ENCODE results near the gene RNF207.
"Not testable (repeated sequence)": the region's sequence is repeated elsewhere in the genome, so short reads cannot be mapped to it uniquely, and the experiment has no call there.

Gene RNF207

DNA sequence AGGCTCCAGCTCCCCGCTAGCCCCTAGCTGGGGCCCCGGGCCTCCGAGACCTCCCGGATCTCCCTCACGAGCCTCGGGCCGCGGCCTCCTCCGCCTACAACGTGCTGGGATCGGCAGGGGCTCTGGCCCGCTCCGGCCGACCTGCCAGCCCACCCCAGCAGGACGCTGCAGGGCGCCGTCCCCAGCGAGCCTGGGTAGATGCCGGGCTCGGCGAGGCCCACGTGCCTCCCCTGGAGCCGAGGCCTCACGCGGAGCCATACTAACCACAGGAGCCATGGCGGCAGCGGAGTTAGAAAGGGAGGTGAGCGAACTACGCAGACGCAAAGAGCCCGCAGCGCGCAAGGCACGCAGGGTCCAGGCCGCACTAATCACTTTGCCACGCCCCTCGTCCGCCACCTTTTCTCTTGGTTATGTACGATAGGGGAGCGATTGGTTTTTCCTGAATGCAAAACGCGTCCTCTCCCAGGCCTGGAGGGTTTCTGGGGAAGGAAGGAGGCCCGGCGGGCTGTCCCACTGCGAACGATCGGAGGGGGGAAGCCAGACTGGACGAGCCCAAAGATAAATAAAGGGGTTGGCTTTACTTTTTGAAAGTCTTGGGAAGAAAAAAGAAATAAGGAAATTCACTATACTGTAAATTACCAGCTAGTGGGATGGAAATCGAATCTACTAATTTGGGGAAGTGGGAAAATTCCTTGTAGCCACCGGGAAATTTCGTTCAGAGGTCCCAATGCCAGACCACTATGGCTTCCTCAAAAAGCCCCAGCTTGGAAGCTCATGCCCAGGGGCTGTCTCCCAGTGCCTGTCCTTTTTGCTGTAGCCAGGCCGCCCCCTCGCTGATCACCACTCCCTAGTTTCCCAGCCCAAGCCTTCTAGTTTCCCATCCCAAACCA is 6.4 kb upstream of the RNF207 start, which contains the start of gene RPL22:
RPL22 (minus strand) TSS at position 298 of the 890 bp plus-strand sequence; CDS start at position 276, 22 bp downstream.
- DNase-seq (ENCODE audit: extremely low read depth in 1 of 2, low read depth in 1 of 2), result peak; percentile 92 to 94

DNA sequence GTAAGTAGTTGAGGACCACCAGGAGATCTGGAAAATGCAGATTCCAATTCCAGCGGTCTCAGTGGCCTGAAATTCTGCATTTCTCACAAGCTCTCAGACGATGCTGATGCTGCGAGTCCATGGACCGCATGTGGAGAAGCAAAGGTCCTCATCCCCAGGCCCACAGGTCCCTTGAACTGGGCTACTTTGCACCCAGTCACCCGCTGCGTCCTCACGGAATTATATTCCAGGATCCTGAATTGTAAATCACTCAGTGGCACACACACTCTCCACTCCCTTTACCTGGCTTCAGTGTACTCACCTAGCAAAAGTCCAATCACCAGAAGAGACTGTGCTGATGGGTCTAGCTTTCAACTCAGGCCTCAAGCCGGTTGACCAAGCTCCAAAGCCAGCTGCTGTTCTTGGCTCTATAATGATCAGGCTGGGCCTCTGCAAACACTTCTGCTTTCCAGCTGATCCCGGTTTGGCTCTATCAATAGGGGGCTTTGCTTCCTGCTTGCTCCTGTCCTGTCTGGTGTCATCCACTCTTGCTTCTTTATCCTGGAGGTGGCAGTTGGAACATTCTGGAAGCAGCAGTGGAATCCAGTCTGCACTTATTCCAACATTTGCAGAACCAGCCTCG is 5.6 kb upstream of the RNF207 start:
- no peak for DNase-seq (ENCODE audit: extremely low read depth in 1 of 2, low read depth in 1 of 2)

DNA sequence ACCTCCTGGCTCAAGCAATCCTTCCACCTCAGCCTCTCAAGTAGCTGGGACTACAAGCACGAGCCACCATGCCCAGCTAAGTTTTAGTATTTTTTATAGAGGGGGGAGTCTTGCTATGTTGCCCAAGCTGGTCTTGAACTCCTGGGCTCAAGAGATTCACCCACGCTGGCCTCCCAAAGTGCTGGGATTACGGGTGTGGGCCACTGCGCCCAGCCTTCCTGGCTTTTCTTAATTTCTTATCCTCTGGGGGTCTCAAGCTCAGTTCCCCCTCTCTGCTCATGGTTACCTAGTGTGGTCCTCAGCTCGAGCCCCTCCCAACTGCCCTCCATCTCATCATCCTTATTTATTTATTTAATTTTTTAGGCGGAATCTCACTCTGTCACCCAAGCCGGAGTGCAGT is 3.7 kb upstream of the RNF207 start:
- no peak for DNase-seq (ENCODE audit: extremely low read depth in 1 of 2, low read depth in 1 of 2)

DNA sequence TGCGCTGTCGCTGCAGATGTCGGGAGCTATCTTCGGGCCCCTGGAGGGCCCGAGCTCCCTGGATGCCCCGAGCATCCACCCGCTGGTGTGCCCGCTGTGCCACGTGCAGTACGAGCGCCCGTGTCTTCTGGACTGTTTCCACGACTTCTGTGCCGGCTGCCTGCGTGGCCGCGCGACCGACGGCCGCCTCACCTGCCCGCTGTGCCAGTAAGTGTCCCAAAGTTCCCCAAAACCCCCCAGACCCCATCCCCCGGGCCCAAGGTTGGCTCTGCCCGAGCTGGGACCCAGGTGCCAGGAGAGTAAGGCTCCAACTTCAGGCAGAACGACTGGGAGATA is 569 bp downstream of the RNF207 start:
- DNase-seq (ENCODE audit: extremely low read depth in 1 of 2, low read depth in 1 of 2), result no peak

DNA sequence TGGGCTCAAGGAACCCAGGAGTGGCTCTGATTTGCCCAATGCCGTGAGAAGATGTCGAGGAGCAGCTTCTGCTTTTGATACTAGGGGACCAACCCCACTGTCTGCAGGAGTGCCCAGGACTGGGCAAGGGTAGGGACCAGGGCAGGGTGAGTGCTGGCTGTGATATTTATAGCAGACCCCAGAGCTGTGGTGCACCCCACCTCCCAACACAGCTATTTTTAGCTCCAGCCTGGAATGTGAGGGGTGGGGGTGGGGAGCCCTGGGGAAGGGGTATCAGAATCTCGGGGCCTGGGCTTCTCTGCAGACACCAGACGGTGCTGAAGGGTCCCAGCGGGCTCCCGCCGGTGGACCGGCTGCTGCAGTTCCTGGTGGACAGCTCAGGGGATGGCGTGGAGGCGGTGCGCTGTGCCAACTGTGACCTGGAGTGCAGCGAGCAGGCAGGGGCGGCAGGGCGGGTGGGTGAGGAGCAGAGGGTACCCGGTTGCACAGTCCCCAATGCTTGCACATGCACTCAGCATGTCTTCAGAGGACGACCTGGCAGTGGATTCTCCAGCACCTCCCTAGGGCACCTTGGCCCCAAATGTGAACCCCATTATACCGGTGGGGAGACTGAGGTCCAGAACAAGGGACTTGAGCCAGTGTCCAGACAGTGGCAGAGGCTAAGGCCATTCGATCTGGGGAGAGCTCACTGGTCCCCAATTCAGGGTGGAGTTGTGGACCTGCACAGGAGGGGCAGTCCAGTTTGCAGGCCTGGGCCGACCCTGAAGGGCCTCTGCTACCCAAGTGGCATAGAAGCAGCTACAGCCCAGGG is 1.4 kb downstream of the RNF207 start:
- DNase-seq (ENCODE audit: extremely low read depth in 1 of 2, low read depth in 1 of 2), result no peak

DNA sequence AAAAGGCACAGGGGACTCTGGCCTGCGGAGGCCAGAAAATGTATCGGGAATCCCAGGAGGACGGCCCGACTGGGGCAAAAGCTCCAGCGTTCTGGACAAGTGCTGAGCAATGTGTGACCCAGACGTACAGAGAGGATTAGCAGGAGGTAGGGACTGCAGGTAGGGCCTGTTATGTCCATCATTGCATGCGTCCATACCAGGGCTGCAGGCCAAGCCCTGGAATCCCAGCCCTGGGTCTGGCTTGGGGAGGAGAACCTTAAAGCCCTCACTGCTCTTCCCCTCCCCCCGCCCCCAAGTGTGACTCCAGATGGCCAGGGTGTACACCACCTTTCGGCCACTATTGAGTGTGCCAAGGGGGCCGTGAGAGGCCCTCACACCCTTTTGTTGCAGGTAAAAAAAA is 2.0 kb downstream of the RNF207 start:
- no peak for DNase-seq (ENCODE audit: extremely low read depth in 1 of 2, low read depth in 1 of 2)

DNA sequence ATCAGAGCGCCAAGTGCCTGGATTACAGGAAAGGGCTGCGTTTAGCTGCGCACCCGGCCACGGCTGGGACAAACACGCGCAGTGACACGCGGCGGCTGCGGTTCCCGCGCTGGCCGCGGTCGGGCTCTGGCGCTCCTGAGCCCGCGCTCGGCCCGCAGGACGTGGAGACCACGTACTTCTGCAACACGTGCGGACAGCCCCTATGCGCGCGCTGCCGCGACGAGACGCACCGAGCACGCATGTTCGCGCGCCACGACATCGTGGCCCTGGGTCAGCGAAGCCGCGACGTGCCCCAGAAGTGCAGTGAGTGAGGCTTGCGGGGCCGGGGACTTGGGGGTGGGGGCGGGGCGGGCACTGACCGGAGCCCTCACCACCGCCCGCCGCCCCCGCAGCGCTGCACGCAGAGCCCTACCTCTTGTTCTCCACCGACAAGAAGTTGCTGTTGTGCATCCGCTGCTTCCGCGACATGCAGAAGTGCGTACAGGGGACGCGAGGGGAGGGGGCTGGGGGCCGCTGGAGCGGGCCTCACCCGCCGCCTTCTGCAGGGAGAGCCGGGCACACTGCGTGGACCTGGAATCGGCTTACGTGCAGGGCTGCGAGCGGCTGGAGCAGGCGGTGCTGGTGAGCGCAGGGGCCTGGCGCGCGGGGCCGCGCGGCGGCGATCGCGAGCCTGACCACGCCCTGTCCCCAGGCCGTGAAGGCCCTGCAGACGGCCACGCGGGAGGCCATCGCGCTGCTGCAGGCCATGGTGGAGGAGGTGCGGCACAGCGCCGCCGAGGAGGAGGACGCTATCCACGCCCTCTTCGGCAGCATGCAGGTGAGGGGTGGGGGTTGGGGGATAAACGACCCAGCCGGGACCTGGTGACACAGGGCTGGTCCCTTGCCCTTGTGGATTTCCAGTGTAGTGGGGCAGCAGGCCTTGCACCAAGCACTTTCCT is 3.1 kb downstream of the RNF207 start:
- no peak for DNase-seq (ENCODE audit: extremely low read depth in 1 of 2, low read depth in 1 of 2)

DNA sequence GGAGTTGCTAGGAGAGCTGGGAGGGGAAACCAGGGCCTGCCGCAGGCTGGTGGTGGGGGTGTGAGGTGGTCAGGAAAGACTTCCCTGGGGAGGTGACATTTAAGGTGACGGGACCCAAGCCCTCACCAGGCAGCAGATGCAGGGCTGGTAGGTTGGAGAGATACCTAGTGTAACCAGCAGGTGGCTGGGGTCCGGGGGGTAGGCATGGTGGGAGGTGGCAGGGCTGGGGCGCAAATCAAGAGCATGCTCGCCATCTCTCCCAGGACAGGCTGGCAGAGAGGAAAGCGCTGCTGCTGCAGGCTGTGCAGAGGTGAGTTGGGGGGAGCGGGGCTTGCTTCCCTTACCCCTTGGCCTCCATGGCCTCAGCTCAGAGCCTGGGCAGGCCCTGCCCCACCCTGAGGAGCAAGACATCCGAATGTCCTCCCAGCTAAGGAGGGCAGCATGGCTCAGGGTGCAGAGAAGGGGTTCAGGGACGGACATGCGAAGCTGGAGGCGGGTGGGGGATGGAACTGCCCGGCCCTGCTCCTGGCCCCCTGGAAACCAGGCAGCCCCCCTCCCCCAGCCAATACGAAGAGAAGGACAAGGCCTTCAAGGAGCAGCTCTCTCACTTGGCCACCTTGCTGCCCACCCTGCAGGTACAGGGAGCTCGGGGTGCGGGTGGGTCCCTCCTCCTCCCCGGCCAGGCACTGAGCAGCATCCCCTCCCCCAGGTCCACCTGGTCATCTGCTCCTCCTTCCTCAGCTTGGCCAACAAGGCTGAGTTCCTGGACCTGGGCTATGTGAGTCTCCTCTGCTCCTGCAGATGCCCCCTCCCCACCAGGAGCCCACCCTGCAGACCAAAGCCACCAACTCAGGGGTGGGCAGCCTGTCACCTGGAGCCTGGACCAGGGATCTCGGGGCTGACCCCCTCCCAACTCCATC is 4.0 kb downstream of the RNF207 start:
- no peak for DNase-seq (ENCODE audit: extremely low read depth in 1 of 2, low read depth in 1 of 2)

DNA sequence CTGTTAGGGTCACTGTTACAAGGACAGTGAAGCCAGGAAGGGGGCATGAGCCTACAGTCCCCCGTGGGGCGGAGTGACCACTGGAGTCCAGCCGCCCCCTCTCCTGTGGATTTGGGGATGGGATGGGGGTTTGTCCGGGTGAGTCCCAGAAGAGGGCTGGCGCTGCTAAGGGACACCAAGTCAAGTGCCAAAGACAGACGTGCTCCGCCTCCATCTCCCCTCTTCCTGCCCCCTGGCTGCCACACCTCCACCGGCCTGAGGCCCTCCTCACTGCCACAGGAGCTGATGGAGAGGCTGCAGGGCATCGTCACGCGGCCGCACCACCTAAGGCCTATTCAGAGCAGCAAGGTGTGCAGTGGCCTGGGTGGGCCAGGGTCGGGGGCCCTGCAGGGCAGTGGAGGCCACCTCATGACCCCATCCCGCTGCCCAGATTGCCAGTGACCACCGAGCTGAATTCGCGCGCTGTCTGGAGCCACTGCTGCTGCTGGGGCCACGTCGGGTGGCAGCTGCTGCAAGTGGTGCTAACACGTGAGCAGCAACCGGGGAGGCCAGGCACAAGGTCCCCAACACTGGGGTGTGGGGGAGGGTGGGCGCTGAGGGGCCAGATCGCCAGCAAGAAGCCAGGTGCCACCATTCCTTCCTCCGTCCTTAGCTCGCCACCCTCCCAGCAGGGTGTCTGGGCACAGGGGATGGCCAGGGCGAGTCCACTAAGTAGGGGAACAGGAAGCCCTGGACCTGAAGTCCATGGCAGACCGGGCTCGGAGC is 4.9 kb downstream of the RNF207 start:
- no peak for DNase-seq (ENCODE audit: extremely low read depth in 1 of 2, low read depth in 1 of 2)

DNA sequence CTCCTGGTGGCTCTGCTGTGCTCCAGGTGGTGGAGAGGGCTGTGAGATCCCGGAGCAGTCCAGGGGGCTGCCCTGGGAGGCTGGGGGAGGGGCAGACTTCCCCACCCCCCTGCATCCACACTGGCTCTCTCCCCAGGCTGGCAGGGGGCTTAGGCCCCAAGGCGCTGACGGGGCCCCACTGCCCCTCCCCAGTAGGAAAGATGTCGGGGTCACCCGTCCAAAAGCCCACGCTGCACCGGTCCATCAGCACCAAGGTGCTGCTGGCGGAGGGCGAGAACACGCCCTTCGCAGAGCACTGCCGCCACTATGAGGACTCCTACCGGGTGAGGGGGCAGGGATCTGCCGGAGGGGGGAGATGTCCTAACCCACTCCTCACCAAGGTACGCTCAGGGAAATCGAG is 5.8 kb downstream of the RNF207 start:
- DNase-seq (ENCODE audit: extremely low read depth in 1 of 2, low read depth in 1 of 2), result no peak

DNA sequence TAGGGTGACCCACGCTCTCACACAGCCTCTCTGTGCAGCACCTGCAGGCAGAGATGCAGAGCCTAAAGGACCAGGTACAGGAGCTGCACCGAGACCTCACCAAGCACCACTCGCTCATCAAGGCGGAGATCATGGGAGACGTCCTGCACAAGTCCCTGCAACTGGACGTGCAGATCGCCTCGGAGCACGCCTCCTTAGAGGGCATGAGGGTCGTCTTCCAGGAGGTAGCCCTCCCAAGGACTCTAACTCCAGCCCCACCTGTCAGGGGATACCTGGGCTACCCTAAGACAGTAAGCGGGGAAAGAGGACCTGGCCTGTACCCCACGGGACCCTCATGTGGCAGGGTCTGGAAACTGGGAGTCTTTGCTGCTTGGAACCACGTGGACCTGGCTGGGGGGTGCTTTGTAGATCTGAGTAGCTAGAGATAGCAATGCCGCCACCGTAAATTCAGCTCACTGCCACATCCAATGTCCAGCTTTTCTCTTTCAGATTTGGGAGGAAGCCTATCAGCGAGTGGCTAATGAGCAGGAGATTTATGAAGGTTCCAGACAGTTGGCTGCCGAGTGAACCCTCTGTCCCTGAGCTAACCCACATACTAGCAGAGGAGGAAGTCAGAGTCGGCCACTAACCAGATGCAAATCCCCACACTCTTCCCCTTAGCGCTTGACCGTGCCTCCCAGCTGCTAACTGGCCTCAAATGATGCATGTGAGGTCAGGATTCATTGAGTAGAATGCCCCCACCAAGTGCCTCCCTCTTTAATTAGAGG is 6.5 kb downstream of the RNF207 start:
- no peak for DNase-seq (ENCODE audit: extremely low read depth in 1 of 2, low read depth in 1 of 2)

DNA sequence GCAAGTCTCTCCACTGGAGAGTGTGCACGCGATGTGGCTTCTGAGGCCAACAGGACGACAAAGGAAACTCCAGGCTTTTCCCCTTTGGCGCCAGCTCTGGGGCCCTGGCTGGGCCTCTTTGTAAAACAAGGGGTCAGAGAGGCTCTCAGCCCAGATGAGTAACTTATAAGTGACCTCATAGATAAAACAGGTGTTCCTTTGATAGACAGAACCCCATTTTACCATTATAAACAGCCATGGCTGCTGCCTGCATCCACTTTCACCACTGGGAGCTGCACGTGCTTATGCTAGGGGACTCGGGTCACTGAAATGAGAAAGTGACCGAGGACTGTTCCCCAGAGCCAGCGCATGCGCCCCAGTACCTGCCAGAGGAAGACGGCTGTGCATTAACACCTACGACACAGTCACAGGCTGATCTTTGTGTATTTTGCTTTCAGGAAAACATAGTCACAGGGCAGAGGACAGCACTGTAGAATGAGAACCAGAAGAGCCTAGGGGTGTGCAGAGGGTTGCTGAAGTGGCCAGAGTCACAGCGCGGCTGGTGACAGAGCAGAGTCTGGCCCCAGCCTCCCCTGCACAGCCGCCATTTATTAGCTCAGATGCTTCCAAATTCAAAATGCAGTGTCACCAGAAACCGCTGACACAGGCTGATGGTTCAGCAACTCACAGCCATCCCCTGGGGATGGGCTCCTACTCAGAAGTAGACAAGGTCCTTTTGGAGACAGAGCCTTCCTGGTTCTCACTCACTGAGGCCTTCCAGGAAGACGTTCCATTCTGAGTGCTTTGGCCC is 12.7 kb downstream of the RNF207 start:
- DNase-seq (ENCODE audit: extremely low read depth in 1 of 2, low read depth in 1 of 2), result no peak

DNA sequence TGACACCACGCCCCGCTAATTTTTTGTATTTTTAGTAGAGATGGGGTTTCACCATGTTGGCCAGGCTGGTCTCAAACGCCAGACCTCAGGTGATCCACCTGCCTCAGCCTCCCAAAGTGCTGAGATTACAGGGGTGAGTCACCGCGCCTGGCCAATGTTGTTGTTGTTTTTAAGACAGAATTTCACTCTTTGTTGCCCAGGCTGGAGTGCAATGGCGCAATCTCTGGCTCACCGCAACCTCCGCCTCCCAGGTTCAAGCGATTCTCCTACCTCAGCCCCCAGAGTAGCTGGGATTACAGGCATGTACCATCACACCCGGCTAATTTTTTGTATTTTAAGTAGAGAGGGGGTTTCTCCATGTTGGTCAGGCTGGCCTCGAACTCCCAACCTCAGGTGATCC is 13.7 kb downstream of the RNF207 start:
- not testable (repeated sequence) for DNase-seq (ENCODE audit: extremely low read depth in 1 of 2, low read depth in 1 of 2)

DNA sequence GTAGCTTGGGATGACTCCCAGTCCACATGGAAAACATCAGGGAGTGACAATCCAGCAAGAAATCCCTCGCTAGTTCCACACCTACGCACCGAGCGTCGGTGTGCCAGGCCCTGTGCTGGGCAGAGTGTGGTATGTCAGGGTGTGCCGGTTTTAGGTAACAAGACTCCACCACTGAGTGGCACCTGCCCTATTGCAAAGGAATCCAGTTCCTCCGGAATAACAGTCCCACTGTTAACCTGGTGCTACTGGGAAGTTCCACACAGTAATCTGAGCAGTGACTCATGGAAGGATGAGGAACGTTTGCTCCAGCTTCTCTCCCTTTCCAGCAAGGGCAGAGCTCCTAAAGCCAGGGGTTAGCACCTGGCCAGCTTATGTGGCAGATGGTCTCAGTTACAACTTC is 14.3 kb downstream of the RNF207 start:
- DNase-seq (ENCODE audit: extremely low read depth in 1 of 2, low read depth in 1 of 2), result no peak

DNA sequence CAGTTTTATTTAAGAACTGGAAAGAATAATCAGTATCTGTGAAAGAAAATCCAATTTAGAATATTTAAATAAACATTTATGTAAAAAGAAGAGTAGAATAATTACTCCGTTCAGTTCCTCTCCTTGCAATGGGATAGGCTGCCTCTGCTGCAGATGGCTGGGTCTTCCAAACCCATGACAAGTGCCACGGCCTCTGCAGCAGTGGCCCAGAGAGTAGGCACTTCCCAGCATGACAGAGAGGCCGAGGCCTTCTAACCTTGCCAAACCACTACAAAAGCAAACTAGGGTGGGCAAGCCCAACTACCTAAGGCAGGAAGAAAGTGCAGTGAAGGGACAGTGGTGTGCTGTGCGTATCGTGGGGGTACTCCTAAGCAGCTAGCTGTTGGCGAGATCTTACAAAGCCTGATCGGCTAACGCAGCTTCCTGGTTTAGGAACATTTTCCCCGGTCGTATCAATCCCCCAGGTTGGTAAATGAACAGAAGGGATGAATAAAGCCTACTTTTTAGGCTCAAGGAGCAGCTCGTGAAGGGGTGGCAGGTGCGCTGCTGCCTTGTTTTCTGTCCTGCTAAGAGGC is 15.4 kb downstream of the RNF207 start:
- DNase-seq (ENCODE audit: extremely low read depth in 1 of 2, low read depth in 1 of 2), result no peak

DNA sequence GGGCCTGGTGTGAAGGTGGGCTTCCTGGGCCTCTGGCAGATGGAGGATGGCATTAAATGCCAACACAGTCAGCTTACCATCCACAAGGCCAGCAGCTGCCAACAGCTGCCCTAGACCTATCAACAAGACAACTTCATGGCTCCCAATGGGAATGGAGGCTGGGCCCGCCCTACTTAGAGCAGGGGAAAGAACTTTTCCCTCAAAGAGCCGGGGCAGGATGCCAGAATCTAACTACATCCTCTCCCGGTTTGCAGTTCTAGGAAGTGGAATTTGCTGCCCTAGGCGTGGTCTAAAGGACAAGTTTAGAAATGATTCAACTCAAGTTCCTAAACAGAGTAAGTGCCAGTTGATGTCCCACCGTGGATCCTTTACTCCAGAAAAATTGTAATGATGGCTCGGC is 16.7 kb downstream of the RNF207 start:
- no peak for DNase-seq (ENCODE audit: extremely low read depth in 1 of 2, low read depth in 1 of 2)

DNA sequence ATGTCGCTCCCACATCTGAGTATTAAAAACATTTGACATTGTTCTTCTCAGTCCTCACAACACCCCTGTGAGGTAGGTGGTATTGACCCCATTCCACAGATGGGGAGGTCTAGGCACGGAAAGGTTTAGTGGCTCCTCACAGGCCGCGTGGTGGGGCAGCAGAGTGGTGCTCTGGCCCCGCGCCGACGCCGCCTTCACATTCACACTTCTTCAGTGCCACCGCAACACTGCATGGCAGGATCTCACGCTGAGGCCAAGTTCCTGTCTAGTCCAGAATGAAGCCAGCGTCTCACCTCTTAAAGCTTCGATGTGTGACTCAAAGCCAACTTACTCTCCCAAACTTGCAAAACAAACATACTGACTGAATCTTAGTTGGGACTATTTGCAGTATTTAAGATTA is 17.7 kb downstream of the RNF207 start:
- no peak for DNase-seq (ENCODE audit: extremely low read depth in 1 of 2, low read depth in 1 of 2)

All from activated CD8-positive, alpha-beta memory T cell treated with anti-CD3 and anti-CD28 coated beads for 1 hour (primary cell).